Neural cell (in vitro differentiated cells): ENCODE measurements around the gene CRTC1.
"Not testable (repeated sequence)": the region's sequence is repeated elsewhere in the genome, so short reads cannot be mapped to it uniquely, and the experiment has no call there.

Experiments
- EP300 ChIP-seq: fragments of 450-650 bp; conservative IDR thresholded peaks from 2 replicates; pipeline ENCODE4 v1.6.1; 2014; ENCODE audit warnings: antibody characterized with exemption, mild to moderate bottlenecking, moderate library complexity; ENCODE audit not compliant: poor library complexity, severe bottlenecking
- EZH2 ChIP-seq: fragments of 200-600, 300-800 bp; shearing (Covaris generic), sonication (generic); IDR thresholded peaks from 2 replicates; pipeline ENCODE4 v1.6.1; 2014; ENCODE audit warnings: antibody characterized with exemption, low read length, borderline replicate concordance, mild to moderate bottlenecking; ENCODE audit not compliant: insufficient read depth, poor library complexity, severe bottlenecking
- MXI1 ChIP-seq: fragments of 450-650 bp; conservative IDR thresholded peaks from 2 replicates; pipeline ENCODE4 v1.6.1; 2014; ENCODE audit warnings: antibody characterized with exemption, mild to moderate bottlenecking; ENCODE audit not compliant: poor library complexity, severe bottlenecking
- POLR2AphosphoS5 ChIP-seq: IDR thresholded peaks from 2 replicates; pipeline ENCODE4 v1.6.1; 2012
- RAD21 ChIP-seq: fragments of 450-650 bp; conservative IDR thresholded peaks from 2 replicates; pipeline ENCODE4 v1.6.1; 2014; ENCODE audit warnings: antibody characterized with exemption, mild to moderate bottlenecking, moderate library complexity
- TF ChIP-seq, protein P1 (sequence below): fragments of 450-650 bp; IDR thresholded peaks from 2 replicates; pipeline ENCODE4 v1.5.1; 2014; ENCODE audit warnings: antibody characterized with exemption, mild to moderate bottlenecking, moderate library complexity; ENCODE audit not compliant: poor library complexity, severe bottlenecking
- TF ChIP-seq, protein P2 (sequence below): IDR thresholded peaks from 2 replicates; pipeline ENCODE4 v1.6.1; 2012; ENCODE audit warnings: borderline replicate concordance

DNA sequence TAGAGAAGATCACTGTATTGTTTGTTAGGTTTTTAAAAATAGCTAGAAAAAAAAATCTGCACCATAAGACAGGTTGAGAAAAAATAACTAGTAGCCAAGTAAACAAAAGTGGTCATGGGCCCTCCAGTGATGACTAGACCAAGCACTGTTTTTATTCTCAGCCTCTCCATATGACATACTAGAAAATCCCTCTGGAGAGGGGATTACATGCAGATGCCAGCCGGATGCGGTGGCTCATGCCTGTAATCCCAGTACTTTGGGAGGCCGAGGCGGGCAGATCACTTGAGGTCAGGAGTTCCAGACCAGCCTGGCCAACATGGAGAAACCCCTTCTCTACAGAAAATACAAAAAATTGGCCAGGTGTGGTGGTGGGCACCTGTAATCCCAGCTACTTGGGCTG lies 133.2 kb downstream of the CRTC1 start:
- TF ChIP-seq, protein P1, sequence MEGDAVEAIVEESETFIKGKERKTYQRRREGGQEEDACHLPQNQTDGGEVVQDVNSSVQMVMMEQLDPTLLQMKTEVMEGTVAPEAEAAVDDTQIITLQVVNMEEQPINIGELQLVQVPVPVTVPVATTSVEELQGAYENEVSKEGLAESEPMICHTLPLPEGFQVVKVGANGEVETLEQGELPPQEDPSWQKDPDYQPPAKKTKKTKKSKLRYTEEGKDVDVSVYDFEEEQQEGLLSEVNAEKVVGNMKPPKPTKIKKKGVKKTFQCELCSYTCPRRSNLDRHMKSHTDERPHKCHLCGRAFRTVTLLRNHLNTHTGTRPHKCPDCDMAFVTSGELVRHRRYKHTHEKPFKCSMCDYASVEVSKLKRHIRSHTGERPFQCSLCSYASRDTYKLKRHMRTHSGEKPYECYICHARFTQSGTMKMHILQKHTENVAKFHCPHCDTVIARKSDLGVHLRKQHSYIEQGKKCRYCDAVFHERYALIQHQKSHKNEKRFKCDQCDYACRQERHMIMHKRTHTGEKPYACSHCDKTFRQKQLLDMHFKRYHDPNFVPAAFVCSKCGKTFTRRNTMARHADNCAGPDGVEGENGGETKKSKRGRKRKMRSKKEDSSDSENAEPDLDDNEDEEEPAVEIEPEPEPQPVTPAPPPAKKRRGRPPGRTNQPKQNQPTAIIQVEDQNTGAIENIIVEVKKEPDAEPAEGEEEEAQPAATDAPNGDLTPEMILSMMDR = not testable (repeated sequence)
- TF ChIP-seq EP300, EZH2, POLR2AphosphoS5, MXI1, RAD21: not testable (repeated sequence)
- TF ChIP-seq, protein P2, sequence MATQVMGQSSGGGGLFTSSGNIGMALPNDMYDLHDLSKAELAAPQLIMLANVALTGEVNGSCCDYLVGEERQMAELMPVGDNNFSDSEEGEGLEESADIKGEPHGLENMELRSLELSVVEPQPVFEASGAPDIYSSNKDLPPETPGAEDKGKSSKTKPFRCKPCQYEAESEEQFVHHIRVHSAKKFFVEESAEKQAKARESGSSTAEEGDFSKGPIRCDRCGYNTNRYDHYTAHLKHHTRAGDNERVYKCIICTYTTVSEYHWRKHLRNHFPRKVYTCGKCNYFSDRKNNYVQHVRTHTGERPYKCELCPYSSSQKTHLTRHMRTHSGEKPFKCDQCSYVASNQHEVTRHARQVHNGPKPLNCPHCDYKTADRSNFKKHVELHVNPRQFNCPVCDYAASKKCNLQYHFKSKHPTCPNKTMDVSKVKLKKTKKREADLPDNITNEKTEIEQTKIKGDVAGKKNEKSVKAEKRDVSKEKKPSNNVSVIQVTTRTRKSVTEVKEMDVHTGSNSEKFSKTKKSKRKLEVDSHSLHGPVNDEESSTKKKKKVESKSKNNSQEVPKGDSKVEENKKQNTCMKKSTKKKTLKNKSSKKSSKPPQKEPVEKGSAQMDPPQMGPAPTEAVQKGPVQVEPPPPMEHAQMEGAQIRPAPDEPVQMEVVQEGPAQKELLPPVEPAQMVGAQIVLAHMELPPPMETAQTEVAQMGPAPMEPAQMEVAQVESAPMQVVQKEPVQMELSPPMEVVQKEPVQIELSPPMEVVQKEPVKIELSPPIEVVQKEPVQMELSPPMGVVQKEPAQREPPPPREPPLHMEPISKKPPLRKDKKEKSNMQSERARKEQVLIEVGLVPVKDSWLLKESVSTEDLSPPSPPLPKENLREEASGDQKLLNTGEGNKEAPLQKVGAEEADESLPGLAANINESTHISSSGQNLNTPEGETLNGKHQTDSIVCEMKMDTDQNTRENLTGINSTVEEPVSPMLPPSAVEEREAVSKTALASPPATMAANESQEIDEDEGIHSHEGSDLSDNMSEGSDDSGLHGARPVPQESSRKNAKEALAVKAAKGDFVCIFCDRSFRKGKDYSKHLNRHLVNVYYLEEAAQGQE = not testable (repeated sequence)
